D721Med (cell line): ENCODE measurements around the gene EPHB1.

Experiments
- DNase-seq: peaks from one replicate; pipeline ENCODE4 v3.0.0; 2011; ENCODE audit warnings: low spot score; ENCODE audit not compliant: insufficient read length
- FAIRE-seq: peaks from 2 replicates; lab custom pipeline; 2011; peaks lifted over from hg19 to GRCh38; lab: Jason Lieb, UNC
- TF ChIP-seq, protein P1 (sequence below): IDR thresholded peaks from 2 replicates; pipeline ENCODE4 v1.5.1; 2012; ENCODE audit warnings: mild to moderate bottlenecking, control low read depth; ENCODE audit not compliant: insufficient read depth; ENCODE audit errors: missing control alignments

The EPHB1 gene

GRCh38 chr3:134896141-134896540 lies 101.1 kb downstream of the EPHB1 start:
- FAIRE-seq (no peak), DNase-seq (no peak)
- TF ChIP-seq, protein P1, sequence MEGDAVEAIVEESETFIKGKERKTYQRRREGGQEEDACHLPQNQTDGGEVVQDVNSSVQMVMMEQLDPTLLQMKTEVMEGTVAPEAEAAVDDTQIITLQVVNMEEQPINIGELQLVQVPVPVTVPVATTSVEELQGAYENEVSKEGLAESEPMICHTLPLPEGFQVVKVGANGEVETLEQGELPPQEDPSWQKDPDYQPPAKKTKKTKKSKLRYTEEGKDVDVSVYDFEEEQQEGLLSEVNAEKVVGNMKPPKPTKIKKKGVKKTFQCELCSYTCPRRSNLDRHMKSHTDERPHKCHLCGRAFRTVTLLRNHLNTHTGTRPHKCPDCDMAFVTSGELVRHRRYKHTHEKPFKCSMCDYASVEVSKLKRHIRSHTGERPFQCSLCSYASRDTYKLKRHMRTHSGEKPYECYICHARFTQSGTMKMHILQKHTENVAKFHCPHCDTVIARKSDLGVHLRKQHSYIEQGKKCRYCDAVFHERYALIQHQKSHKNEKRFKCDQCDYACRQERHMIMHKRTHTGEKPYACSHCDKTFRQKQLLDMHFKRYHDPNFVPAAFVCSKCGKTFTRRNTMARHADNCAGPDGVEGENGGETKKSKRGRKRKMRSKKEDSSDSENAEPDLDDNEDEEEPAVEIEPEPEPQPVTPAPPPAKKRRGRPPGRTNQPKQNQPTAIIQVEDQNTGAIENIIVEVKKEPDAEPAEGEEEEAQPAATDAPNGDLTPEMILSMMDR, result no peak

GRCh38 chr3:134896696-134897095 lies 101.6 kb downstream of the EPHB1 start:
- FAIRE-seq (no peak), DNase-seq (no peak)
- TF ChIP-seq, protein P1, result no peak

- FAIRE-seq (no peak), DNase-seq (no peak)
- TF ChIP-seq, protein P1, result no peak
Observed at GRCh38 chr3:134897391-134898141, 102.5 kb downstream of the EPHB1 start.

DNA sequence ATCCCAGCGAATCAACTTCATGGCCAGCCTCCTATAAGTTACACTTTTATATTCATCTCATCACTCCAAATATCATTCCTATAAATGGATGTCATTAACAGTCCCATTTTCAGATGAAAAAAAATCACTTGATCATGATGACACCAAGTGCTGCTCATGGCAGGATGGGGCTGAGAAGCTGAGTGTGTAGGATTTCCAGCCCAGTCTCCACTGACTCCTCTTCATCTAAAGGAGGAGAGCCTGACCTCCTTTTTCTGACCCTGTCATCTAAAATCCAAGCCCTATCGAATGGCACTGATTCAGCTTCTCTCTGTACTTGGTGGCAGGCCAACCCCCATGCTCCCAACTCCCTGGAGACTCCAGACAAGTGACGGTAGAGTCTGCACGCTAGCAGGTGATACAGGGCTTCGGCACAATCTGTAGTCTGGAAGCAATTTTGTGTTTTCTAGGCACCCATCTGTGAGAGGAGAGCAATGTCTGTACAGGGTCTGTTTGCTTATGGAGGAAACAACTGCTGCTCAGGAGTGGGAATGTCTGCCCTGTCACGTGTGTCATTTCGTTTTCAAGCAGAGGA lies 103.2 kb downstream of the EPHB1 start:
- TF ChIP-seq, protein P1, result no peak
- FAIRE-seq (no peak), DNase-seq (no peak)

DNA sequence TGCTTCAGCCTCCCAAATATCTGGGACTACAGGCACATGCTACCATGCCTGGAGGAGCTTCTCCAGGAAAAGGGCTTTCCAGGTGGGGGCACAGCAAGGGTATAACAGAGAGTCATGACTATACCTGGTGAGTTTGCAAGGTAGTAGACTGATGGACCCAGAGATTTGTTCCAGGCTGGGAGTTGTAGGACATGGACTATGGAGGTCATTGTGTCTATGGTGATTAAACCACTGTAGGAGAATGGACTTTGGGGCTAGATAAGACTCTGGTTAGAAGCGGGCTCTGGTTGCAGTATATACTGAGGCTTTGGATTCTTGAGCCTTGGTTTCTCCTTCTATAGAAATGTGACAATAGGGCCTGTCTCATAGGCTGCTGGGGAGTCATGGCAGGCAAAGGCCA lies 104.7 kb downstream of the EPHB1 start:
- FAIRE-seq (no peak), DNase-seq (no peak)
- TF ChIP-seq, protein P1, result no peak

DNA sequence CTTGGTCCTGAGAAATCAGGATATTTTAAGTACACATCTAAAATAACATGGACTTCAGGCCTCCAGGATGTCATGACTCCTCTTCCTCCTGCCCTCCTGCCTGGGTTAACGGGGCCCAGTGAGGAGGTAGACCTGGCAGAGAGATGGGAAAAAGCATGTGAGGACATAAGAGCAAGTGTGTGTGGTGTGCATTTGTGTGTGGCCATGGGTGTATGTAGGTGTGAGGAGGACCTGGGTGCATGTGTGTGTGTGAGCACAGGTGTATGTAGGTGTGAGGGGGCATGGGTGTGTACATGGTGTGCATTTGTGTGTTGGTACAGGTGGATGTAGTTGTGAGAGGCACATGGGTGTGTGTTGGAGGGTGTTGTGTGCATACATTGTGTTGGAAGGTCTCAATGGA lies 105.4 kb downstream of the EPHB1 start:
- FAIRE-seq (no peak), DNase-seq (no peak)
- TF ChIP-seq, protein P1, result no peak

DNA sequence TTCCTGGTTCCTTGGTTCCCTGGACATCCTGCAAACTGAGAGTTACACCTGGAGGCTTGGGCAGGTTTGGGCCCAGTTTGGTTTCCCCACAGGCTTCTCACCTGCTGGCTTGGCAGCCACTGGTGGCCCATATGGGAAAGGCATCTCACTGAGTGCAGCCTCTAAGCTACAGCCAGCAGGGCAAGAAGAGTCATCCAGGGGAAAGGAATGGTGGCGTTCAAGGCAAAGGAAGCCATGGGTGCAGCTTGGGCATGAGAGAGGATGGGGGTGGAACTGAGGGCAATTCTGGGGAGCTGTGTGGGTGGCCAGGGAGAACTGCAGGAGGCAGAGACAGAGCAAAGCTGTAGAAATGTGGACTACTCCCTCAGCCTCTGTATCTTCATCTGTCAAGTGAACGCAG lies 106.4 kb downstream of the EPHB1 start:
- FAIRE-seq (no peak), DNase-seq (no peak)

More for the DNA sequence above, 106.4 kb downstream of the EPHB1 start:
- TF ChIP-seq, protein P1, result no peak
